ENCODE measurements around the gene COL12A1. TPM values are rescaled to one million over a fixed set of nuclear protein-coding genes. Genes with fewer than 3 reads are reported as not detected.

COL12A1 gene
- total and polyA plus RNA-seq, 9 of the 15 experiments (the other 6 are each of a cell fraction or from before 2014, with no cell fraction given), result 0.11 TPM; not detected in 8

DNA sequence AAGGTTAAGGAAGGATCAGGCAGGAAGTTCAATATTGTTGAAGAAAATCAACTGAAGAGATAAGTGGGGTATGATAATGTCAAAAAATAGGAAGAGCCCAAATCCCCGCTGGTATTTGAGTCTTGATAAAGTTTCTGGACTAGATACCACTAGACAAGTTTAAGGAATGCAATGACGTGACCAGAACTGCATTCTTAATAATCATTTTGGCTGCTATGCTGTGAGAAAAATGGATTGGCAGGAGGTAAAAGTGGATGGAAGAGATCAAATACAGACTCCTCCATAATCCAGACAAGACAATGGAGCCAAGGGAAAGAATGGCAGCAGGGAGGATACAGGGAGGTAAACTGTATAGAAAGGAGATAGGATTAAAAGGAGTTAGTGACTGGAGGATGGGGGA lies 128.2 kb downstream of the COL12A1 start (continued):
- TF ChIP-seq, protein P1, sequence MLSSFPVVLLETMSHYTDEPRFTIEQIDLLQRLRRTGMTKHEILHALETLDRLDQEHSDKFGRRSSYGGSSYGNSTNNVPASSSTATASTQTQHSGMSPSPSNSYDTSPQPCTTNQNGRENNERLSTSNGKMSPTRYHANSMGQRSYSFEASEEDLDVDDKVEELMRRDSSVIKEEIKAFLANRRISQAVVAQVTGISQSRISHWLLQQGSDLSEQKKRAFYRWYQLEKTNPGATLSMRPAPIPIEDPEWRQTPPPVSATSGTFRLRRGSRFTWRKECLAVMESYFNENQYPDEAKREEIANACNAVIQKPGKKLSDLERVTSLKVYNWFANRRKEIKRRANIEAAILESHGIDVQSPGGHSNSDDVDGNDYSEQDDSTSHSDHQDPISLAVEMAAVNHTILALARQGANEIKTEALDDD (IDR thresholded peaks at IDR 0.05), result no peak

DNA sequence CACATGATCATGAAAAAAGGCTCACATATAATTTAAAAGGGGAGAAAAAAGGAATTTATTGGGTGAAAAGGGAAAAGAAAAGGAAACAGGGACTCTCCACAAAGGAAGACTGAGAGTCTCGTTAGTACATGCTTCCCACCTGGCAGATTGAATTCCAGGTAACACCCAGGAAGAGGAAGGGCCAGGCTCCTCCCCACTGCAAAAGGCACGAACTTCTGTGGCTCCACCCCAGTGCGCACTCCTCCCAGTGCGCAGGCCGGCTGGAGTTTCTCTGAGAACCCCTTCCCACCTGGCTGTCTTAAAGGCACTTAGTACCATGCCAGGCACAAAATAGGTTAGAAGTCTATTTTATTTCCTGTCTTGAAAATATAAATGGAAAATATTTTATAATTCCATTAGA lies 129.8 kb downstream of the COL12A1 start:
- in situ Hi-C loops (cut with MboI) (no loop called here), intact Hi-C loops (cut with micrococcal nuclease) (no loop called here)
- 0% methylated on average over 3 of the region's 5 CpGs for WGBS (ENCODE audit: insufficient coverage, low coverage, missing lambda C conversion rate)
- H2AFZ ChIP-seq (ENCODE audit: low read depth, low read length), result no peak overlapping the region
- H3K27me3 ChIP-seq (ENCODE audit: control insufficient read depth in 2 of 2, insufficient read depth in 2 of 2, low read length in 2 of 2), result no peaks in the 10 kb centered on the region
- H3K9ac ChIP-seq (ENCODE audit: insufficient read depth in 1 of 2, low read depth in 2 of 2, low read length in 2 of 2), result no peak overlapping the region
- H3K36me3 ChIP-seq (ENCODE audit: control insufficient read depth, insufficient read depth, low read length), result no peaks in the 10 kb centered on the region
- no peaks in the 10 kb centered on the region for H3K79me2 ChIP-seq (ENCODE audit: control insufficient read depth, insufficient read depth, low read length)
- no TSS peak for BruUV-seq (replicated peaks)
- ATAC-seq (no peak), DNase-seq (ENCODE audit: extremely low read depth in 1 of 4, low spot score in 3 of 4) (no peak), FAIRE-seq (no peak)
- no peaks in the 10 kb centered on the region for H4K20me1 ChIP-seq (replicated peaks; ENCODE audit: control insufficient read depth, insufficient read depth, low read length)
- H3K27ac ChIP-seq (ENCODE audit: extremely low read depth, low read depth, low read length), result no peak overlapping the region
- no peaks in the 10 kb centered on the region for H3K9me1 ChIP-seq (ENCODE audit: control insufficient read depth, insufficient read depth, low read length)
- CTCF ChIA-PET (ENCODE audit: low intra/inter-chr PET ratio), result no interaction called here
- POLR2A ChIA-PET, result no interaction called here
- no peak overlapping the region for H3K4me3 ChIP-seq
- TF ChIP-seq NR2F6 (CRISPR knock-in tag; IDR thresholded peaks at IDR 0.05) (no peak), CREBBP (IDR thresholded peaks at IDR 0.05; ENCODE audit: low read depth, low read length) (no peak), ZNF431 (CRISPR knock-in tag; IDR thresholded peaks at IDR 0.05) (no peak), BRD9 (IDR thresholded peaks at IDR 0.05; ENCODE audit: low read depth, partially characterized antibody) (no peak), RBM17 (IDR thresholded peaks at IDR 0.05; ENCODE audit: borderline replicate concordance, low read depth, low read length) (no peak), MXI1 (IDR thresholded peaks at IDR 0.05; ENCODE audit: low read depth, low read length) (no peak)
- TF ChIP-seq, protein P2, sequence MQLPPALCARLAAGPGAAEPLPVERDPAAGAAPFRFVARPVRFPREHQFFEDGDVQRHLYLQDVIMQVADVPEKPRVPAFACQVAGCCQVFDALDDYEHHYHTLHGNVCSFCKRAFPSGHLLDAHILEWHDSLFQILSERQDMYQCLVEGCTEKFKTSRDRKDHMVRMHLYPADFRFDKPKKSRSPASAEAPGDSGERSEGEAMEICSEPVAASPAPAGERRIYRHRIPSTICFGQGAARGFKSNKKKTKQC (CRISPR knock-in tag; IDR thresholded peaks at IDR 0.05), result no peak
- TF ChIP-seq, protein P3, sequence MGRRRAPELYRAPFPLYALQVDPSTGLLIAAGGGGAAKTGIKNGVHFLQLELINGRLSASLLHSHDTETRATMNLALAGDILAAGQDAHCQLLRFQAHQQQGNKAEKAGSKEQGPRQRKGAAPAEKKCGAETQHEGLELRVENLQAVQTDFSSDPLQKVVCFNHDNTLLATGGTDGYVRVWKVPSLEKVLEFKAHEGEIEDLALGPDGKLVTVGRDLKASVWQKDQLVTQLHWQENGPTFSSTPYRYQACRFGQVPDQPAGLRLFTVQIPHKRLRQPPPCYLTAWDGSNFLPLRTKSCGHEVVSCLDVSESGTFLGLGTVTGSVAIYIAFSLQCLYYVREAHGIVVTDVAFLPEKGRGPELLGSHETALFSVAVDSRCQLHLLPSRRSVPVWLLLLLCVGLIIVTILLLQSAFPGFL (CRISPR knock-in tag; IDR thresholded peaks at IDR 0.05), result no peak
- no peaks in the 10 kb centered on the region for H3K4me1 ChIP-seq (replicated peaks in 1 of 2; ENCODE audit: control insufficient read depth in 2 of 2, insufficient read depth in 2 of 2, low read length in 2 of 2)
- H3K9me3 ChIP-seq (replicated peaks; ENCODE audit: control insufficient read depth, insufficient read depth, low read depth, low read length), result no peaks in the 10 kb centered on the region
- H3K4me2 ChIP-seq (ENCODE audit: insufficient read depth, low read length), result no peak overlapping the region

Data from K562 (cell line).